H9 (cell line): ENCODE data around the gene GIT1. TPM values are rescaled to one million over a fixed set of nuclear protein-coding genes. Genes with fewer than 3 reads are reported as not detected.

Source experiments
- DNase-seq: peaks from one replicate; pipeline ENCODE4 v3.0.0-alpha.2; 2017
- H2AFZ ChIP-seq: one replicate; pipeline ENCODE4 v1.6.1; 2013; ENCODE audit warnings: mild to moderate bottlenecking, low read length, control low read depth, moderate library complexity
- H2AK5ac ChIP-seq: 2 replicates; pipeline ENCODE4 v1.6.1; 2013; ENCODE audit warnings: low read length, control low read depth, mixed read lengths; ENCODE audit not compliant: insufficient read length
- H2BK120ac ChIP-seq: one replicate; pipeline ENCODE4 v1.6.1; 2013; ENCODE audit warnings: low read depth, mild to moderate bottlenecking, low read length, control low read depth, inconsistent platforms; ENCODE audit not compliant: poor library complexity, severe bottlenecking
- H2BK12ac ChIP-seq: 2 replicates; pipeline ENCODE4 v1.6.1; 2013; ENCODE audit warnings: low read length, control low read depth, mixed read lengths, low read depth; ENCODE audit not compliant: insufficient read length
- H2BK15ac ChIP-seq: 2 replicates; pipeline ENCODE4 v1.6.1; 2013; ENCODE audit warnings: low read depth, low read length, control low read depth
- H2BK20ac ChIP-seq: one replicate; pipeline ENCODE4 v1.6.1; 2013; ENCODE audit warnings: low read depth, mild to moderate bottlenecking, low read length, control low read depth, inconsistent platforms; ENCODE audit not compliant: poor library complexity, severe bottlenecking
- H2BK5ac ChIP-seq: 2 replicates; pipeline ENCODE4 v1.6.1; 2013; ENCODE audit warnings: low read length, control low read depth, mixed read lengths; ENCODE audit not compliant: insufficient read length
- H3K14ac ChIP-seq: 2 replicates; pipeline ENCODE4 v1.6.1; 2013; ENCODE audit warnings: low read length, control low read depth; ENCODE audit not compliant: insufficient read depth
- H3K18ac ChIP-seq: 2 replicates; pipeline ENCODE4 v1.6.1; 2013; ENCODE audit warnings: low read depth, mild to moderate bottlenecking, mixed read lengths, low read length, control low read depth; ENCODE audit not compliant: insufficient read length
- H3K23ac ChIP-seq: 2 replicates; pipeline ENCODE4 v1.6.1; 2013; ENCODE audit warnings: low read length, control low read depth, mixed read lengths, low read depth; ENCODE audit not compliant: insufficient read length
- H3K23me2 ChIP-seq: 2 replicates; pipeline ENCODE4 v1.6.1; 2013; ENCODE audit warnings: low read depth, mild to moderate bottlenecking, mixed read lengths, low read length, control low read depth; ENCODE audit not compliant: insufficient read length, poor library complexity, severe bottlenecking
- H3K27ac ChIP-seq: 2 replicates; pipeline ENCODE4 v1.5.1; 2013; ENCODE audit warnings: low read length, control low read depth, mixed read lengths, low read depth; ENCODE audit not compliant: insufficient read length
- H3K27me3 ChIP-seq: 2 replicates; pipeline ENCODE4 v1.6.1; 2013; ENCODE audit warnings: low read length, control low read depth, inconsistent platforms; ENCODE audit not compliant: insufficient read depth
- H3K4ac ChIP-seq: 2 replicates; pipeline ENCODE4 v1.6.1; 2013; ENCODE audit warnings: low read depth, mild to moderate bottlenecking, control low read depth, inconsistent platforms, low read length, moderate library complexity
- H3K4me1 ChIP-seq: 2 replicates; pipeline ENCODE4 v1.6.1; 2013; ENCODE audit warnings: low read length, control low read depth, inconsistent platforms; ENCODE audit not compliant: insufficient read depth
- H3K4me2 ChIP-seq: 2 replicates; pipeline ENCODE4 v1.6.1; 2013; ENCODE audit warnings: low read length, control low read depth, mixed read lengths; ENCODE audit not compliant: insufficient read length, insufficient read depth
- H3K56ac ChIP-seq: 2 replicates; pipeline ENCODE4 v1.6.1; 2013; ENCODE audit warnings: low read depth, mild to moderate bottlenecking, mixed read lengths, low read length, control low read depth; ENCODE audit not compliant: insufficient read length
- H3K79me1 ChIP-seq: 2 replicates; pipeline ENCODE4 v1.6.1; 2013; ENCODE audit warnings: low read depth, mild to moderate bottlenecking, moderate library complexity, low read length, control low read depth, inconsistent platforms; ENCODE audit not compliant: insufficient read depth, poor library complexity, severe bottlenecking
- H3K79me2 ChIP-seq: 2 replicates; pipeline ENCODE4 v1.6.1; 2013; ENCODE audit warnings: low read length, control low read depth, inconsistent platforms; ENCODE audit not compliant: insufficient read depth
- H3K9ac ChIP-seq: 2 replicates; pipeline ENCODE4 v1.6.1; 2013; ENCODE audit warnings: low read length, control low read depth, mixed read lengths; ENCODE audit not compliant: insufficient read length; ENCODE audit errors: extremely low read depth
- H3K9me3 ChIP-seq: one replicate; pipeline ENCODE4 v1.6.1; 2013; ENCODE audit warnings: low read depth, low read length, inconsistent platforms; ENCODE audit not compliant: control insufficient read depth
- H3T11ph ChIP-seq: one replicate; pipeline ENCODE4 v1.6.1; 2013; ENCODE audit warnings: mild to moderate bottlenecking, low read length, control low read depth, inconsistent platforms
- H4K20me1 ChIP-seq: one replicate; pipeline ENCODE4 v1.6.1; 2013; ENCODE audit not compliant: control insufficient read depth, insufficient read length, insufficient read depth
- H4K5ac ChIP-seq: 2 replicates; pipeline ENCODE4 v1.6.1; 2013; ENCODE audit warnings: low read depth, mild to moderate bottlenecking, mixed read lengths, low read length, control low read depth; ENCODE audit not compliant: insufficient read length
- H4K8ac ChIP-seq: replicated peaks from 2 replicates; pipeline ENCODE4 v1.6.1; 2013; ENCODE audit warnings: low read length, control low read depth, mixed read lengths, low read depth; ENCODE audit not compliant: insufficient read length
- H4K91ac ChIP-seq: 2 replicates; pipeline ENCODE4 v1.6.1; 2013; ENCODE audit warnings: low read depth, mild to moderate bottlenecking, moderate library complexity, mixed read lengths, low read length, control low read depth; ENCODE audit not compliant: insufficient read length
- H3K27ac Mint-ChIP-seq, 3 experiments: 2 replicates in 2 of 3; 3 replicates in 1 of 3; pipeline ENCODE4 v1.8.0; 2020 to 2021; ENCODE audit warnings: mixed read lengths in 3 of 3, mild to moderate bottlenecking in 1 of 3, moderate library complexity in 1 of 3
- H3K27me3 Mint-ChIP-seq: 2 replicates; pipeline ENCODE4 v1.8.0; 2021; ENCODE audit warnings: low read depth, mild to moderate bottlenecking, moderate library complexity, mixed read lengths
- H3K36me3 Mint-ChIP-seq, 3 experiments: 2 replicates in 2 of 3; 3 replicates in 1 of 3; pipeline ENCODE4 v1.8.0; 2020 to 2021; ENCODE audit warnings: low read depth in 3 of 3, mixed read lengths in 3 of 3; ENCODE audit not compliant: insufficient read depth in 1 of 3
- H3K4me1 Mint-ChIP-seq, 2 experiments: 2 replicates each; pipeline ENCODE4 v1.8.0; 2020; ENCODE audit warnings: mixed read lengths in 2 of 2
- H3K4me3 Mint-ChIP-seq, 2 experiments: 2 replicates in 1 of 2; 3 replicates in 1 of 2; pipeline ENCODE4 v1.8.0; 2020 to 2021; ENCODE audit warnings: mild to moderate bottlenecking in 2 of 2, mixed read lengths in 2 of 2, moderate library complexity in 1 of 2
- H3K9me3 Mint-ChIP-seq, 2 experiments: 2 replicates in 1 of 2; 3 replicates in 1 of 2; pipeline ENCODE4 v1.8.0; 2020; ENCODE audit warnings: mild to moderate bottlenecking in 2 of 2, mixed read lengths in 2 of 2, moderate library complexity in 1 of 2
- CTCF ChIP-seq: fragments of 200-600 bp; sonication (generic); conservative IDR thresholded peaks from 3 replicates; pipeline ENCODE4 v1.8.0; 2021; ENCODE audit warnings: antibody characterized with exemption, mild to moderate bottlenecking
- WGBS: extraction: QIAGEN DNeasy Blood & Tissue Kit; methylation state at CpG from one replicate; pipeline ENCODE4 v1.1.7; 2013; ENCODE audit warnings: missing lambda C conversion rate, low lambda C conversion rate, mixed read lengths; ENCODE audit not compliant: insufficient read length; ENCODE audit errors: extremely low coverage; 5-methylcytosine and 5-hydroxymethylcytosine counted together
- total RNA-seq: library from RNA; stranded (reverse); gene quantifications from 2 replicates; pipeline ENCODE4 v1.2.1, GENCODE V29; 2021

The GIT1 gene
- total RNA-seq, 1 experiment from 2014 or later = 47.4 TPM

- Histone ChIP-seq H2AK5ac (no peak overlapping the region), H2AFZ (no peak overlapping the region), H4K8ac (no peak overlapping the region), H2BK12ac (no peak overlapping the region), H2BK120ac (no peak overlapping the region), H3K9ac (no peak overlapping the region), H2BK5ac (no peak overlapping the region), H4K91ac (no peak overlapping the region), H3K23me2 (no peaks in the 10 kb centered on the region), H4K20me1 (no peaks in the 10 kb centered on the region), H3K27me3 (no peaks in the 10 kb centered on the region), H3K4me1 (no peaks in the 10 kb centered on the region; the same call in 1 of the 2 replicates), H3K23ac (no peak overlapping the region), H3K4ac (no peak overlapping the region), H3K18ac (no peak overlapping the region), H4K5ac (no peak overlapping the region), H2BK20ac (no peak overlapping the region), H2BK15ac (no peak overlapping the region), H3K14ac (no peak overlapping the region), H3K79me2 (no peaks in the 10 kb centered on the region), H3K4me2 (no peak overlapping the region), H3K56ac (no peak overlapping the region), H3K9me3 (no peaks in the 10 kb centered on the region), H3K79me1 (no peaks in the 10 kb centered on the region), H3K27ac (no peak overlapping the region), H3T11ph (no peak overlapping the region)
- Mint-ChIP-seq H3K36me3 (peaks cover 6 to 50% (median 29%) of the 10 kb centered on the region in 3 experiments; a peak in 6 of 7 replicates), H3K27me3 (no peaks in the 10 kb centered on the region; the same call in 1 of the 2 replicates), H3K27ac (0 out of 7 replicates have a peak overlapping the region, but pooled peaks of 1 of the 3 experiments have one; percentile 32), H3K4me3 (no peak overlapping the region), H3K4me1 (no peaks in the 10 kb centered on the region), H3K9me3 (no peaks in the 10 kb centered on the region)
- WGBS = no CpG with 5 or more reads among the region's 4 CpGs
- DNase-seq = no peak
- no peak for TF ChIP-seq CTCF
Observed at GRCh38 chr17:29544066-29544465, 45.4 kb downstream of the GIT1 start.
